ENCODE results near the gene DRC7. TPM values are rescaled to one million over a fixed set of nuclear protein-coding genes. Genes with fewer than 3 reads are reported as not detected.

The DRC7 gene
- total RNA-seq, 1 experiment from 2014 or later: 0.72 TPM

DNA sequence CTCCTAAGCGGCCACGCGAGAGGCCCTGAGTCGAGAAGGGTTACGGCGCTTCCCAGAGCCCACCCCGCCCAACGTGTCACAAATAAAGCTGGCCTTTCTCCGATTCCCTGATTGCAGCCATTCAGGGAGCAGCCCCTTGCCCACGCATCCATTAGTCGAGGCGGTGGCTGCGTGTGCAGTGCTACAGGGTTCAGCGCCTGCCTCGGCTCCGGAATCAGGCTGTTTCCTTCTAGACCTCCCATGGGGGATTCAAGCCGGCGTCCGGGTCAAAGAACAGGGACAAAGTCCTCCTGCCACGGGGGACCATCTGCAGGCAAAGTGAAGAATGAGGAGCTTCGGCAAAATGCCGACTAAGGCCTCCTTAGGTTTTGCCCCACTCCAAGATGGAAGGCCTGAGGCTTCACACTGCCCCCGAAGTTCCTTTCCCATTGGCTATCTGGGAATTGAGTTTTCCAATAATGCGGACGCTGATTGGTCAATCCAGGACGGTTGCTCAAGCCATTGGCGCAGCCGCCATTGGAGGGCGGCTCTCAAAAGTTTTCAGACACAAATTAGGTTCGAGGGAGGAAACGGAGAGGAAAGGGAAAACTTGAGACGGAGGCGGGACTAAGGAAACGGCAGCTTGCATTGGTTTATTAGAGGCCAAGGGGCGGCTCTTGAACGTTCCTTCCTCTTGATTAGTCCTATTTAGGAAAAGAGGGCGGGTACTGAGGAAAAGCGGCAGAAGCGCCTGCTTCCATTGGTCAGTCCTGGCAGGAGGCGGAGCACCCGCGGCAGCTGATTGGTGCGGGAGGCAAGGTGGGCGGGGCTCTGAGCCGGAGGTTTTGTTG is 40.5 kb downstream of the DRC7 start:
- no peak overlapping the region for H3K23ac ChIP-seq (ENCODE audit: insufficient read length, low read depth, low read length)
- no CpG with 5 or more reads among the region's 45 CpGs for WGBS (ENCODE audit: extremely low coverage, insufficient read length, low lambda C conversion rate)
- TF ChIP-seq, protein P1, sequence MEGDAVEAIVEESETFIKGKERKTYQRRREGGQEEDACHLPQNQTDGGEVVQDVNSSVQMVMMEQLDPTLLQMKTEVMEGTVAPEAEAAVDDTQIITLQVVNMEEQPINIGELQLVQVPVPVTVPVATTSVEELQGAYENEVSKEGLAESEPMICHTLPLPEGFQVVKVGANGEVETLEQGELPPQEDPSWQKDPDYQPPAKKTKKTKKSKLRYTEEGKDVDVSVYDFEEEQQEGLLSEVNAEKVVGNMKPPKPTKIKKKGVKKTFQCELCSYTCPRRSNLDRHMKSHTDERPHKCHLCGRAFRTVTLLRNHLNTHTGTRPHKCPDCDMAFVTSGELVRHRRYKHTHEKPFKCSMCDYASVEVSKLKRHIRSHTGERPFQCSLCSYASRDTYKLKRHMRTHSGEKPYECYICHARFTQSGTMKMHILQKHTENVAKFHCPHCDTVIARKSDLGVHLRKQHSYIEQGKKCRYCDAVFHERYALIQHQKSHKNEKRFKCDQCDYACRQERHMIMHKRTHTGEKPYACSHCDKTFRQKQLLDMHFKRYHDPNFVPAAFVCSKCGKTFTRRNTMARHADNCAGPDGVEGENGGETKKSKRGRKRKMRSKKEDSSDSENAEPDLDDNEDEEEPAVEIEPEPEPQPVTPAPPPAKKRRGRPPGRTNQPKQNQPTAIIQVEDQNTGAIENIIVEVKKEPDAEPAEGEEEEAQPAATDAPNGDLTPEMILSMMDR (conservative IDR thresholded peaks at IDR 0.05): no peak
- H3K14ac ChIP-seq (ENCODE audit: insufficient read depth, low read length): peak overlapping the region; percentile 88; the same call in 1 of the 2 replicates
- H3K9ac ChIP-seq (ENCODE audit: extremely low read depth, insufficient read length, low read length): peak overlapping the region; percentile 90
- no peak overlapping the region for H3K27ac ChIP-seq (ENCODE audit: insufficient read length, low read depth, low read length)
- H4K91ac ChIP-seq (ENCODE audit: insufficient read length, low read depth, low read length): no peak overlapping the region
- peaks cover 11 to 22% of the 10 kb centered on the region in 2 experiments for H3K4me1 Mint-ChIP-seq
- H3K56ac ChIP-seq (ENCODE audit: insufficient read length, low read depth, low read length): no peak overlapping the region
- H3K79me1 ChIP-seq (ENCODE audit: insufficient read depth, low read depth, low read length, poor library complexity, severe bottlenecking): no peaks in the 10 kb centered on the region
- no peak overlapping the region for H4K8ac ChIP-seq (replicated peaks; ENCODE audit: insufficient read length, low read depth, low read length)
- no peak overlapping the region for H2AFZ ChIP-seq (ENCODE audit: low read length)
- peak; percentile 100 for DNase-seq
- H3K79me2 ChIP-seq (ENCODE audit: insufficient read depth, low read length): no peaks in the 10 kb centered on the region
- H3K4me3 Mint-ChIP-seq: peak overlapping the region; percentile 97 to 98
- no peaks in the 10 kb centered on the region for H3K9me3 Mint-ChIP-seq
- peaks cover 5 to 9% (median 7%) of the 10 kb centered on the region in 3 experiments; a peak in 3 of 7 replicates for H3K36me3 Mint-ChIP-seq (ENCODE audit: insufficient read depth in 1 of 3, low read depth in 3 of 3)
- peak overlapping the region; percentile 97 to 100 (median 100) for H3K27ac Mint-ChIP-seq
- peaks cover 5% of the 10 kb centered on the region for H3K27me3 Mint-ChIP-seq (ENCODE audit: low read depth)
- no peak overlapping the region for H3T11ph ChIP-seq (ENCODE audit: low read length)
- H3K18ac ChIP-seq (ENCODE audit: insufficient read length, low read depth, low read length): peak overlapping the region; percentile 92
- H3K9me3 ChIP-seq (ENCODE audit: control insufficient read depth, low read depth, low read length): no peaks in the 10 kb centered on the region
- no peaks in the 10 kb centered on the region for H3K4me1 ChIP-seq (ENCODE audit: insufficient read depth, low read length)
- no peak overlapping the region; the same call in 1 of the 2 replicates for H3K4ac ChIP-seq (ENCODE audit: low read depth, low read length)
- H2BK15ac ChIP-seq (ENCODE audit: low read depth, low read length): no peak overlapping the region
- no peak overlapping the region for H2BK5ac ChIP-seq (ENCODE audit: insufficient read length, low read length)
- H2BK12ac ChIP-seq (ENCODE audit: insufficient read length, low read depth, low read length): no peak overlapping the region
- no peak overlapping the region for H2AK5ac ChIP-seq (ENCODE audit: insufficient read length, low read length)
- no peaks in the 10 kb centered on the region for H4K20me1 ChIP-seq (ENCODE audit: control insufficient read depth, insufficient read depth, insufficient read length)
- peak overlapping the region; percentile 89 for H2BK120ac ChIP-seq (ENCODE audit: low read depth, low read length, poor library complexity, severe bottlenecking)
- H2BK20ac ChIP-seq (ENCODE audit: low read depth, low read length, poor library complexity, severe bottlenecking): no peak overlapping the region
- H4K5ac ChIP-seq (ENCODE audit: insufficient read length, low read depth, low read length): no peak overlapping the region
- H3K27me3 ChIP-seq (ENCODE audit: insufficient read depth, low read length): no peaks in the 10 kb centered on the region
- peak overlapping the region; percentile 88 for H3K4me2 ChIP-seq (ENCODE audit: insufficient read depth, insufficient read length, low read length)
- peaks cover 11% of the 10 kb centered on the region for H3K23me2 ChIP-seq (ENCODE audit: insufficient read length, low read depth, low read length, poor library complexity, severe bottlenecking)
